Liver (tissue), 9 donors: ENCODE data around the gene SAMD4B. TPM values are rescaled to one million over a fixed set of nuclear protein-coding genes. Genes with fewer than 3 reads are reported as not detected.

Source experiments
- DNase-seq: peaks from one replicate; pipeline ENCODE4 v3.0.0-alpha.2; 2017; ENCODE audit warnings: low spot score
- H3K27ac ChIP-seq, 2 donors: one replicate each; pipeline ENCODE4 v1.7.0; 2013; ENCODE audit warnings: inconsistent platforms in 2 of 2, low read length in 2 of 2, control low read depth in 1 of 2, low read depth in 1 of 2, mild to moderate bottlenecking in 1 of 2
- H3K27me3 ChIP-seq, 4 donors: one replicate each; pipeline versions ENCODE4 v1.6.1 to v1.7.0; 2013; ENCODE audit warnings: low read length in 3 of 4, inconsistent platforms in 1 of 4, mild to moderate bottlenecking in 1 of 4, moderate library complexity in 1 of 4; ENCODE audit not compliant: control insufficient read depth in 4 of 4, insufficient read depth in 4 of 4
- H3K36me3 ChIP-seq, 4 donors: one replicate each; pipeline versions ENCODE4 v1.6.1 to v1.7.0; 2013; ENCODE audit warnings: low read length in 3 of 4, mild to moderate bottlenecking in 3 of 4, low read depth in 1 of 4, moderate library complexity in 1 of 4; ENCODE audit not compliant: control insufficient read depth in 4 of 4, insufficient read depth in 3 of 4
- H3K4me1 ChIP-seq, 4 donors: one replicate each; pipeline versions ENCODE4 v1.6.1 to v1.7.0; 2013; ENCODE audit warnings: low read length in 3 of 4, mild to moderate bottlenecking in 3 of 4, moderate library complexity in 1 of 4; ENCODE audit not compliant: control insufficient read depth in 4 of 4, insufficient read depth in 4 of 4
- H3K4me3 ChIP-seq, 3 donors: one replicate each; pipeline versions ENCODE4 v1.6.1 to v1.7.0; 2013; ENCODE audit warnings: low read length in 3 of 3, control low read depth in 1 of 3, low read depth in 1 of 3, mild to moderate bottlenecking in 1 of 3
- H3K9ac ChIP-seq, 2 donors: one replicate each; pipeline ENCODE4 v1.7.0; 2013; ENCODE audit warnings: low read length in 2 of 2, mild to moderate bottlenecking in 2 of 2, moderate library complexity in 2 of 2, control low read depth in 1 of 2, low read depth in 1 of 2
- H3K9me3 ChIP-seq, 4 donors: one replicate each; pipeline versions ENCODE4 v1.6.1 to v1.7.0; 2013; ENCODE audit warnings: low read length in 3 of 4; ENCODE audit not compliant: control insufficient read depth in 4 of 4
- ATF3 ChIP-seq: IDR thresholded peaks from 2 replicates; pipeline ENCODE4 v1.6.1; 2016; ENCODE audit warnings: antibody characterized with exemption
- CTCF ChIP-seq: fragments of 150-350 bp; IDR thresholded peaks from 2 replicates; pipeline ENCODE4 v1.5.1; 2017; ENCODE audit warnings: improper control_type of control experiment, low read depth, low read length; ENCODE audit not compliant: missing input control
- EGR1 ChIP-seq, 2 donors: IDR thresholded peaks; 2 replicates each; pipeline ENCODE4 v1.6.1; 2016 to 2018; ENCODE audit warnings: antibody characterized with exemption in 2 of 2, low read depth in 2 of 2
- FOXA1 ChIP-seq: IDR thresholded peaks from 2 replicates; pipeline ENCODE4 v1.6.1; 2016; ENCODE audit warnings: antibody characterized with exemption
- FOXA2 ChIP-seq: IDR thresholded peaks from 2 replicates; pipeline ENCODE4 v1.6.1; 2016; ENCODE audit warnings: antibody characterized with exemption
- GABPA ChIP-seq, 2 donors: IDR thresholded peaks in 1 of 2; conservative IDR thresholded peaks in 1 of 2; 2 replicates each; pipeline ENCODE4 v1.6.1; 2016; ENCODE audit warnings: antibody characterized with exemption in 2 of 2, mild to moderate bottlenecking in 1 of 2, moderate library complexity in 1 of 2
- HNF4A ChIP-seq, 2 donors: conservative IDR thresholded peaks; 2 replicates each; pipeline ENCODE4 v1.6.1; 2016; ENCODE audit warnings: antibody characterized with exemption in 2 of 2, mild to moderate bottlenecking in 2 of 2
- HNF4G ChIP-seq: IDR thresholded peaks from 2 replicates; pipeline ENCODE4 v1.6.1; 2016; ENCODE audit warnings: antibody characterized with exemption
- JUND ChIP-seq, 2 donors: IDR thresholded peaks; 2 replicates each; pipeline ENCODE4 v1.6.1; 2016; ENCODE audit warnings: antibody characterized with exemption in 2 of 2
- MAX ChIP-seq: IDR thresholded peaks from 2 replicates; pipeline ENCODE4 v1.6.1; 2016; ENCODE audit warnings: antibody characterized with exemption
- NR2F2 ChIP-seq: IDR thresholded peaks from 2 replicates; pipeline ENCODE4 v1.6.1; 2016; ENCODE audit warnings: antibody characterized with exemption
- RAD21 ChIP-seq, 2 donors: IDR thresholded peaks; 2 replicates each; pipeline ENCODE4 v1.6.1; 2016; ENCODE audit warnings: antibody characterized with exemption in 2 of 2, mild to moderate bottlenecking in 2 of 2
- REST ChIP-seq: IDR thresholded peaks from 2 replicates; pipeline ENCODE4 v1.6.1; 2016; ENCODE audit warnings: antibody characterized with exemption, mild to moderate bottlenecking
- RXRA ChIP-seq, 2 donors: IDR thresholded peaks; 2 replicates each; pipeline ENCODE4 v1.6.1; 2017 to 2018; ENCODE audit warnings: antibody characterized with exemption in 2 of 2, mild to moderate bottlenecking in 1 of 2
- SP1 ChIP-seq: IDR thresholded peaks from 2 replicates; pipeline ENCODE4 v1.6.1; 2018; ENCODE audit warnings: antibody characterized with exemption, mild to moderate bottlenecking
- TAF1 ChIP-seq: conservative IDR thresholded peaks from 2 replicates; pipeline ENCODE4 v1.6.1; 2016; ENCODE audit warnings: antibody characterized with exemption, mild to moderate bottlenecking
- YY1 ChIP-seq: IDR thresholded peaks from 2 replicates; pipeline ENCODE4 v1.6.1; 2016; ENCODE audit warnings: antibody characterized with exemption, mild to moderate bottlenecking
- ZBTB33 ChIP-seq: IDR thresholded peaks from 2 replicates; pipeline ENCODE4 v1.6.1; 2016; ENCODE audit warnings: antibody characterized with exemption
- WGBS: extraction: QIAGEN DNeasy Blood & Tissue Kit; methylation state at CpG from one replicate; pipeline ENCODE4 v1.1.7; 2013; 5-methylcytosine and 5-hydroxymethylcytosine counted together
- polyA plus RNA-seq, 2 donors: library from polyadenylated mRNA; stranded (reverse) in 1 of 2; unstranded in 1 of 2; fragments of 200-250 nt in 1 of 2; fragments of >200 nt in 1 of 2; fragmentation: Nextera tagmentation in 1 of 2; extraction: Ambion mirVana in 1 of 2; gene quantifications; one replicate each; pipeline versions ENCODE4 v1.2.1 to v1.2.3, GENCODE V29; 2013 to 2015
- total RNA-seq, 2 donors: library from RNA; depleted of rRNA; stranded (reverse); fragments of >200 nt; gene quantifications; one replicate each; pipeline ENCODE4 v1.2.3, GENCODE V29; 2014
- donor health status: healthy.
- donor health status: healthy.
- donor health status: healthy.
- donor health status: healthy.
- donor health status: healthy.

The SAMD4B gene
- total and polyA plus RNA-seq, 4 donors, result 17.3 to 39.4 (median 30.5) TPM

GRCh38 chr19:39390451-39390750 is 48.2 kb downstream of the SAMD4B start:
- WGBS, result under 1% methylated on average over 10 of the region's 10 CpGs
- DNase-seq, result no peak
- Histone ChIP-seq H3K27ac (peak overlapping the region; percentile 96 to 98), H3K9me3 (no peaks in the 10 kb centered on the region), H3K27me3 (no peaks in the 10 kb centered on the region), H3K4me1 (peaks cover 3 to 21% (median 15%) of the 10 kb centered on the region in 4 donors), H3K9ac (peak overlapping the region; percentile 84 to 85), H3K36me3 (peaks cover 7 to 45% (median 29%) of the 10 kb centered on the region in 4 donors), H3K4me3 (peak overlapping the region; percentile 71 to 89 (median 81))
- no peak for TF ChIP-seq FOXA2
- TF ChIP-seq RAD21 (IDR thresholded peaks at IDR 0.05), result no peak
- TF ChIP-seq REST, result no peak
- no peak for TF ChIP-seq FOXA1
- no peak for TF ChIP-seq YY1
- no peak for TF ChIP-seq EGR1 (IDR thresholded peaks at IDR 0.05; ENCODE audit: low read depth in 2 of 2)
- no peak for TF ChIP-seq TAF1
- TF ChIP-seq RXRA (IDR thresholded peaks at IDR 0.05), result no peak
- no peak for TF ChIP-seq SP1
- TF ChIP-seq HNF4A (conservative IDR thresholded peaks at IDR 0.05), result no peak
- no peak for TF ChIP-seq HNF4G
- no peak for TF ChIP-seq JUND (IDR thresholded peaks at IDR 0.05)

GRCh38 chr19:39390751-39391437 is 48.7 kb downstream of the SAMD4B start, which contains the start of the genes MED29 and PAF1:
MED29 (plus strand) TSS chr19:39391378; CDS start chr19:39391423, 45 bp downstream.
PAF1 (minus strand) TSS chr19:39391106; CDS start chr19:39390864, 242 bp downstream.
- under 1% methylated on average over 60 of the region's 60 CpGs for WGBS
- H3K36me3 ChIP-seq, result peaks cover 6 to 41% (median 28%) of the 10 kb centered on the region in 4 donors
- H3K4me1 ChIP-seq, result peaks cover 3 to 21% (median 15%) of the 10 kb centered on the region in 4 donors
- H3K9me3 ChIP-seq, result no peaks in the 10 kb centered on the region
- H3K4me3 ChIP-seq, result peak within 1 kb of the TSS; percentile 86 to 96 (median 88)
- peak within 1 kb of the TSS; percentile 96 to 98 for H3K27ac ChIP-seq
- TF ChIP-seq HNF4A (conservative IDR thresholded peaks at IDR 0.05) (peak in 1 of 2 donors; percentile 43), NR2F2 (no peak), YY1 (peak; percentile 98), MAX (no peak), ZBTB33 (peak; percentile 53), CTCF (no peak), ATF3 (peak; percentile 71), RAD21 (IDR thresholded peaks at IDR 0.05) (peak in 1 of 2 donors; percentile 58), REST (peak; percentile 73), FOXA2 (no peak), EGR1 (IDR thresholded peaks at IDR 0.05; ENCODE audit: low read depth in 2 of 2) (no peak), GABPA (IDR thresholded peaks at IDR 0.05 in 1 of 2, conservative IDR thresholded peaks at IDR 0.05 in 1 of 2) (peak; percentile 82 to 91), SP1 (peak; percentile 93), HNF4G (no peak), FOXA1 (no peak), RXRA (IDR thresholded peaks at IDR 0.05) (peak; percentile 70 to 83), TAF1 (peak; percentile 94), JUND (IDR thresholded peaks at IDR 0.05) (peak; percentile 70 to 79)
- DNase-seq, result peak; percentile 94
- H3K9ac ChIP-seq, result peak within 1 kb of the TSS; percentile 84 to 85
- H3K27me3 ChIP-seq, result no peaks in the 10 kb centered on the region
